Ishikawa (cell line): Measurements from ENCODE around the gene TMEM72.

Source experiments
- CEBPB ChIP-seq: IDR thresholded peaks from 2 replicates; pipeline ENCODE4 v1.6.1; 2012
- CREB1 ChIP-seq: IDR thresholded peaks from 2 replicates; pipeline ENCODE4 v1.6.1; 2012; ENCODE audit warnings: low read depth
- EGR1 ChIP-seq: IDR thresholded peaks from 2 replicates; pipeline ENCODE4 v1.6.1; 2012
- EP300 ChIP-seq: IDR thresholded peaks from 2 replicates; pipeline ENCODE4 v1.6.1; 2012; ENCODE audit warnings: borderline replicate concordance
- FOXM1 ChIP-seq: IDR thresholded peaks from 2 replicates; pipeline ENCODE4 v1.6.1; 2012; ENCODE audit warnings: low read depth, borderline replicate concordance
- MAX ChIP-seq: IDR thresholded peaks from 2 replicates; pipeline ENCODE4 v1.6.1; 2012
- NFIC ChIP-seq: IDR thresholded peaks from 2 replicates; pipeline ENCODE4 v1.6.1; 2012
- RAD21 ChIP-seq: IDR thresholded peaks from 2 replicates; pipeline ENCODE4 v1.6.1; 2012; ENCODE audit warnings: low read depth
- REST ChIP-seq: IDR thresholded peaks from 2 replicates; pipeline ENCODE4 v1.6.1; 2012; ENCODE audit warnings: low read depth, mild to moderate bottlenecking
- TAF1 ChIP-seq: IDR thresholded peaks from 2 replicates; pipeline ENCODE4 v1.6.1; 2012; ENCODE audit warnings: low read depth, mild to moderate bottlenecking
- TCF12 ChIP-seq: IDR thresholded peaks from 2 replicates; pipeline ENCODE4 v1.6.1; 2012; ENCODE audit warnings: low read depth
- YY1 ChIP-seq: IDR thresholded peaks from 2 replicates; pipeline ENCODE4 v1.6.1; 2012; ENCODE audit warnings: low read depth

DNA sequence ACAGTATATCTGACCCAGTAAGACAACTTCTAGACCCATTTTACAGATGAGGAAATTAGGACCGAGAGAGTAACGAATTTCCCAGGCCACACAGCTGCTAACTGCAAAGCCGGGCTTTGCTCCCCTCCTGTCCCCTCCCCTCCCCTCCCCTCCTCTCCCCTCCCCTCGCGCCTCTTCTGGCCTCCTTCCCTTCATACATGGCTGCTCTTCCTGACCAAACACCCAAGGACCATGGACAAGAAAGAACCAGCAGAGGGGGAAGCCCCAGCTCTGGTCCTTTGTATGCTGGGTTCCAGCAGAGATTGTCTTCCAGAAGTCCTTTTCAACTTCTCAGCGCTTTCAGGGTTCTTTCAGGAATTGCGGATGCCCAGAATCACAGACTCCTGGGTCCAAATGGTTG lies 3.6 kb upstream of the TMEM72 start:
- TF ChIP-seq YY1 (no peak), REST (no peak), MAX (no peak), CEBPB (no peak), TAF1 (no peak), EP300 (no peak), FOXM1 (no peak), RAD21 (no peak), EGR1 (no peak), CREB1 (no peak), TCF12 (no peak), NFIC (no peak)
